Glutamatergic neuron (in vitro differentiated cells): ENCODE measurements around the gene DSP. TPM values are rescaled to one million over a fixed set of nuclear protein-coding genes. Genes with fewer than 3 reads are reported as not detected.

Source experiments
- DNase-seq: peaks from one replicate; pipeline ENCODE4 v3.0.0; 2022
- H3K27ac Mint-ChIP-seq: one replicate; pipeline ENCODE4 v1.8.0; 2020; ENCODE audit warnings: mild to moderate bottlenecking, mixed read lengths, inconsistent platforms; ENCODE audit not compliant: unreplicated experiment
- H3K27me3 Mint-ChIP-seq: one replicate; pipeline ENCODE4 v1.8.0; 2020; ENCODE audit warnings: mild to moderate bottlenecking, moderate library complexity, mixed read lengths, inconsistent platforms; ENCODE audit not compliant: unreplicated experiment
- H3K36me3 Mint-ChIP-seq: one replicate; pipeline ENCODE4 v1.8.0; 2020; ENCODE audit warnings: mild to moderate bottlenecking, mixed read lengths, inconsistent platforms; ENCODE audit not compliant: unreplicated experiment
- H3K4me1 Mint-ChIP-seq: one replicate; pipeline ENCODE4 v1.8.0; 2020; ENCODE audit warnings: mild to moderate bottlenecking, low read depth, mixed read lengths, inconsistent platforms; ENCODE audit not compliant: unreplicated experiment
- H3K4me3 Mint-ChIP-seq: one replicate; pipeline ENCODE4 v1.8.0; 2020; ENCODE audit warnings: mild to moderate bottlenecking, mixed read lengths, inconsistent platforms; ENCODE audit not compliant: unreplicated experiment
- H3K9me3 Mint-ChIP-seq: one replicate; pipeline ENCODE4 v1.8.0; 2020; ENCODE audit warnings: mild to moderate bottlenecking, moderate library complexity, mixed read lengths, inconsistent platforms; ENCODE audit not compliant: unreplicated experiment
- total RNA-seq: library from RNA; stranded (reverse); fragmentation: NEBNext Ultra II Directional; extraction: Animal tissue kit (Norgen Biotek cat#: 25700); gene quantifications from one replicate; pipeline ENCODE4 v1.2.1, GENCODE V29; 2021; ENCODE audit not compliant: unreplicated experiment
- TF ChIP-seq, protein P1 (sequence below): fragments of 200-600 bp; sonication (generic); IDR thresholded peaks from one replicate; pipeline ENCODE4 v1.5.0; 2021; ENCODE audit not compliant: partially characterized antibody, unreplicated experiment

DSP gene
- total RNA-seq, 1 donor from 2014 or later, result 8.9 TPM

DNA sequence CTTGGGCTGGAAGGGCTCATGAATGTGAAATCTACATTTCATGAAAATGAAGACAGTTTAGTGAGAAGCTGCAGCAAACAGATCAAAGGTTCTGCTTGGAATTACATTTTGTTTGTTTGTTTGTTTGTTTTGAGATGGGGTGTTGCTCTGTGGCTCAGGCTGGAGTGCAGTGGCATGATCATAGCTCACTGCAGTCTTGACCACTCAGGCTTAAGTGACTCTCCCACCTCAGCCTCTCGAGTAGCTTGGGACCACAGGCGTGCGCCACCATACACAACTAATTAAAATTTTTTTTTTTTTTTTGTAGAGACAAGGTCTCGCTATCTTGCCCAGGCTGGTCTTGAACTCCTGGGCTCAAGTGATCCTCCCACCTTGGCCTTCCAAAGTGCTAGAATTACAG, 5.8 kb downstream of the DSP start:
- H3K36me3 Mint-ChIP-seq, result no peaks in the 10 kb centered on the region
- TF ChIP-seq, protein P1, sequence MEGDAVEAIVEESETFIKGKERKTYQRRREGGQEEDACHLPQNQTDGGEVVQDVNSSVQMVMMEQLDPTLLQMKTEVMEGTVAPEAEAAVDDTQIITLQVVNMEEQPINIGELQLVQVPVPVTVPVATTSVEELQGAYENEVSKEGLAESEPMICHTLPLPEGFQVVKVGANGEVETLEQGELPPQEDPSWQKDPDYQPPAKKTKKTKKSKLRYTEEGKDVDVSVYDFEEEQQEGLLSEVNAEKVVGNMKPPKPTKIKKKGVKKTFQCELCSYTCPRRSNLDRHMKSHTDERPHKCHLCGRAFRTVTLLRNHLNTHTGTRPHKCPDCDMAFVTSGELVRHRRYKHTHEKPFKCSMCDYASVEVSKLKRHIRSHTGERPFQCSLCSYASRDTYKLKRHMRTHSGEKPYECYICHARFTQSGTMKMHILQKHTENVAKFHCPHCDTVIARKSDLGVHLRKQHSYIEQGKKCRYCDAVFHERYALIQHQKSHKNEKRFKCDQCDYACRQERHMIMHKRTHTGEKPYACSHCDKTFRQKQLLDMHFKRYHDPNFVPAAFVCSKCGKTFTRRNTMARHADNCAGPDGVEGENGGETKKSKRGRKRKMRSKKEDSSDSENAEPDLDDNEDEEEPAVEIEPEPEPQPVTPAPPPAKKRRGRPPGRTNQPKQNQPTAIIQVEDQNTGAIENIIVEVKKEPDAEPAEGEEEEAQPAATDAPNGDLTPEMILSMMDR, result no peak

DNA sequence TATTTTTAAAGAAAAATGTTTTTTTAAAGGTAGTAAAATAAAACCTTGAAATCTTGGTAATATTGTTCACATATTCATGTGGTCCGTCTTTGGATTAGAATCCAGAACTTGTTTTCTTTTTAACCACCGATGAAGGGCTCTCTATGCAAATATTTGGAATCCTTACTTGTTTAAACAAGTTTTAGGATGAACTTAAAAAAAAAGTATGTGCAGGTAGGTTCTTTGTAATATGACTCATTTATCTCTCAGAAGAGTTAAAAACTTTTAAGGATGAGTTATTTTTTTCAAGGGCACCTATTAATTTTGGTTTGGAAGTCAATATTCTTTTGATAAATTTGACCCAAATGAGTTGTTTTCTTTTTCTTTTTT, 8.9 kb downstream of the DSP start:
- Mint-ChIP-seq H3K4me1 (no peaks in the 10 kb centered on the region), H3K27me3 (no peaks in the 10 kb centered on the region), H3K4me3 (no peak overlapping the region), H3K9me3 (no peaks in the 10 kb centered on the region), H3K36me3 (no peaks in the 10 kb centered on the region), H3K27ac (no peak overlapping the region)
- TF ChIP-seq, protein P1, result no peak
- no peak for DNase-seq

More for the DNA sequence above, 5.8 kb downstream of the DSP start:
- DNase-seq, result no peak
- Mint-ChIP-seq H3K27me3 (peaks cover 4% of the 10 kb centered on the region), H3K27ac (no peak overlapping the region), H3K4me3 (no peak overlapping the region), H3K4me1 (no peaks in the 10 kb centered on the region), H3K9me3 (peaks cover 1% of the 10 kb centered on the region)

DNA sequence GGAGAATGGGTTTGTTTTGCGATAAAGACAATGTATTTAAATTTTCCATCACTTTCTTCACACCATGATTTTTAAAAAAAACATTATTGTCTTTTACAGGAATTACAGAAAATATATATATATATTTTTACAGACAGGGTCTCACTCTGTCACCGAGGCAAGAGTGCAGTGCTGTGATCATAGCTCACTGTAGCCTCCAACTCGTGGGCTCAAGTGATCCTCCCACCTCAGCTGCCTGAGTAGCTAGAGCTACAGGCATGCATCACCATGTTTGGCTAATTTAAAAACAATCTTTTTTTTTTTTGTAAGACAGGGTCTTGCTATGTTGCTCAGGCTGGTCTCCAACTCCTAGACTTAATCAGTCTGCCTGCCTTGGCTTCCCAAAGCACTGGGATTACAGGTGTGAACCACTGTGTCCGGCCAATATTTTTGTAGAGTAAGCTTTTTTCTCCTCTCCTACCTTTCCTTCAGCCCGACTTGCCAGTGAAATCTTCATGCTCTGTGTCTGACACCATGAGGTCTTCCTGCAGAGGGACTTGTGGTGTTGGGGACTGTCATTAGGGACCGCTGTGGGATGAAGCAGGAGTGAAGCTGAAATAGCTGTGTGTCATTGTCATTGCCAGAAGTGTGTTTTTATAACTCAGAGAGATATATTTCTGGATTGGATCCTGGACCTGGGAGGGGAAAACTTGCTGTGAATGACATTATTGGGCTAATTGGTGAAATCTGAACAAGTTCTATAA, 13.2 kb downstream of the DSP start:
- peaks cover 6% of the 10 kb centered on the region for H3K4me1 Mint-ChIP-seq
- no peaks in the 10 kb centered on the region for H3K9me3 Mint-ChIP-seq
- no peak for DNase-seq
- no peak overlapping the region for H3K27ac Mint-ChIP-seq
- no peak overlapping the region for H3K4me3 Mint-ChIP-seq
- H3K27me3 Mint-ChIP-seq, result no peaks in the 10 kb centered on the region
- no peaks in the 10 kb centered on the region for H3K36me3 Mint-ChIP-seq
- TF ChIP-seq, protein P1, result no peak

DNA sequence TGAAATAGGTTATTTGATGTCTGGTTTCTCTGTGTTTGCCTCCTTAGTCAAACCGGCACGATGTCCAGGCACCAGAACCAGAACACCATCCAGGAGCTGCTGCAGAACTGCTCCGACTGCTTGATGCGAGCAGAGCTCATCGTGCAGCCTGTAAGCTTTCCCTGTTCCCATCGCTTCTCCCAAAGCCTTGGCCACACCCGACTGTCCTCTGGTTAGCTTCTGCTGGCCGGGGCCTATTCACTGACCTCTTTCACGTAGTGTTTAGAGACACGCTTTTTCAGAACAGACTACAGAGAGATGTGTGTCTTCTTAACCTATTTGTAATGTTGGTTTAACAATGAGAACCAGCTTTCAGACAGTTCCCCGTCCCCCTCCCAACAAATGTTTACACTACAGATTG, 14.2 kb downstream of the DSP start:
- Mint-ChIP-seq H3K4me1 (peaks cover 6% of the 10 kb centered on the region), H3K4me3 (no peak overlapping the region), H3K27ac (no peak overlapping the region), H3K36me3 (no peaks in the 10 kb centered on the region), H3K27me3 (no peaks in the 10 kb centered on the region), H3K9me3 (no peaks in the 10 kb centered on the region)
- TF ChIP-seq, protein P1, result no peak
- DNase-seq, result no peak

DNA sequence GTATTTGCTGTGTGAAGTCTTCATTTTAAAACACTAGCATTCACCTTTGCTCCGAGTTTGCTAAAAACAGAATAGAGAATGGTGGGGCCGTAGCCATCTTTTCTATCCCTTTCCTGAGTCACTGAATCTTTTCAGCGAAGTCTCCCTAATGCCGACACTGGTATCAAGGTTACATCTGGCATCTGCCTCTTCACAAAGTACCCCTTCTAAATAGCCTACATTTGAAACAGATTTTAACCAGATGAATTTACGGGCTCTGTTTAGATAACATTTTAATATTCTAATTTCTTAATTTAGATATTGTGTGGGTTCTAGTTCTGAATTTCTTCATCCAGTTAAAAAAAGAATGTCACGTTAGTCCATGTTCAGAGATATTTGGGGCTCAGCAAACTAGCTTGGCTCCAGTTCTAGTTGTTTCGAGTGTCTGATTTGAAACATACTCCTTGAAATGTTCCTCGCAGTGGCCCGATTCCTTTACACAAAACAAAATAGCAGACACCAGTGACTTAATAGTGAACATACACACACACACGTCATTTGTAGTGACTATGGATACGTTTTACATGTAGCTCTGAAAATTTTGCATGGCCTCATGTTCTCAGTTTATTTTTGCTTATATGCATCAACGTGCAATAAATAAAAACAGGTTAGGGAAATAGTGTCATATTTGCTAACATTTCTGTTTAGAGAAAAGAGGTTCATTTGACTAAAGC, 15.1 kb downstream of the DSP start:
- peaks cover 6% of the 10 kb centered on the region for H3K4me1 Mint-ChIP-seq
- H3K27ac Mint-ChIP-seq, result no peak overlapping the region
- no peak overlapping the region for H3K4me3 Mint-ChIP-seq
- no peaks in the 10 kb centered on the region for H3K27me3 Mint-ChIP-seq
- no peak for DNase-seq
- TF ChIP-seq, protein P1, result no peak
- no peaks in the 10 kb centered on the region for H3K9me3 Mint-ChIP-seq
- H3K36me3 Mint-ChIP-seq, result no peaks in the 10 kb centered on the region
